Astrocyte of the cerebellum (primary cell): ENCODE data around the gene SELENOO.

Experiments
- DNase-seq: peaks from one replicate; pipeline ENCODE4 v3.0.0-alpha.2; 2011; ENCODE audit warnings: low read depth
- H3K4me3 ChIP-seq: 2 replicates; pipeline ENCODE4 v1.5.1; 2011; ENCODE audit warnings: mild to moderate bottlenecking, low read depth, low read length, moderate library complexity
- in situ Hi-C: cut with HindIII; loops from 2 replicates; pipeline ENCODE4 v1.10.0; 2017; ENCODE audit warnings: low sequenced_read_pairs
- TF ChIP-seq, protein P1 (sequence below): IDR thresholded peaks from 2 replicates; pipeline ENCODE4 v1.5.1; 2012; ENCODE audit warnings: low read length, low read depth, moderate library complexity, mild to moderate bottlenecking; ENCODE audit errors: missing control alignments

The SELENOO gene

GRCh38 chr22:50238755-50239154 is 37.9 kb downstream of the SELENOO start:
- TF ChIP-seq, protein P1, sequence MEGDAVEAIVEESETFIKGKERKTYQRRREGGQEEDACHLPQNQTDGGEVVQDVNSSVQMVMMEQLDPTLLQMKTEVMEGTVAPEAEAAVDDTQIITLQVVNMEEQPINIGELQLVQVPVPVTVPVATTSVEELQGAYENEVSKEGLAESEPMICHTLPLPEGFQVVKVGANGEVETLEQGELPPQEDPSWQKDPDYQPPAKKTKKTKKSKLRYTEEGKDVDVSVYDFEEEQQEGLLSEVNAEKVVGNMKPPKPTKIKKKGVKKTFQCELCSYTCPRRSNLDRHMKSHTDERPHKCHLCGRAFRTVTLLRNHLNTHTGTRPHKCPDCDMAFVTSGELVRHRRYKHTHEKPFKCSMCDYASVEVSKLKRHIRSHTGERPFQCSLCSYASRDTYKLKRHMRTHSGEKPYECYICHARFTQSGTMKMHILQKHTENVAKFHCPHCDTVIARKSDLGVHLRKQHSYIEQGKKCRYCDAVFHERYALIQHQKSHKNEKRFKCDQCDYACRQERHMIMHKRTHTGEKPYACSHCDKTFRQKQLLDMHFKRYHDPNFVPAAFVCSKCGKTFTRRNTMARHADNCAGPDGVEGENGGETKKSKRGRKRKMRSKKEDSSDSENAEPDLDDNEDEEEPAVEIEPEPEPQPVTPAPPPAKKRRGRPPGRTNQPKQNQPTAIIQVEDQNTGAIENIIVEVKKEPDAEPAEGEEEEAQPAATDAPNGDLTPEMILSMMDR, result no peak
- in situ Hi-C loops, result no loop called here
- no peak for DNase-seq
- no peak overlapping the region for H3K4me3 ChIP-seq

GRCh38 chr22:50242406-50242949 is 41.7 kb downstream of the SELENOO start:
- TF ChIP-seq, protein P1, result no peak
- peak overlapping the region; percentile 98 for H3K4me3 ChIP-seq
- in situ Hi-C loops, result no loop called here
- DNase-seq, result no peak

DNA sequence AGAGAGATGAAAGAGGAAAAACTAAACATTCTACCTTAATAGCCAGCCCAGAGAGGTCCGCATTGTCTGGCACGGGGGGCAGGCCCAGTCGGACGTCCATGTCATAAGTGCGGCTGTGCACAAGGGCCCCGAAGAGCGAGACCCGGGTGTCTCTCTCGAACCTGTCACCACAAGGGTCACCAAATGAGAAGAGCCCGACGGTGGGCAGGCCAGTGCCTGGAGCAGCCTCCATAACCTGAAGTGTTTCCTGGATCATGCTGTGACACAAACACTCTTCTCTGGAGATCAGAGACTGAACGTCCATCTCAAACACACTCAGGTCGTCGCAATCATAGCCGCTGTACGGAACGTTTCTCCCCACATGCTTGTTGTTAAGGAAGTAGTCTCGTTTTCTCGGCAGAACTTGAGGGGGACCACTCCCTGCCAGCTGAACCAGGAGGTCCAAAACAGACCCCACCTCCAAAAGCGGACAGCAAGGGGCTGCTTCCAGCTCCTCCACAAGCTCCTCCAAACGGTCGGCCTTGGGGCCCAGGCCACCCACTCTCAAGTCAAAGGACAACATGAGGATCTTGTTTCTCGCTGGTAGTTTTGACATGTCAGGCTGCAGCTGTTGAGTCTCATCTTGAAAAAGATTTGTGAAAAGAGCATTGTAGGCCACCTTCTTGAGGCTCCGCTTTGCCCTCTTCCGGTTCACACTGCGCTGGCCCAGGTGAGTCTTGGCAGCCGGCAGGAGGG is 43.0 kb downstream of the SELENOO start:
- in situ Hi-C loops, result no loop called here
- TF ChIP-seq, protein P1, result no peak
- peak overlapping the region; percentile 98 for H3K4me3 ChIP-seq
- DNase-seq, result no peak

- TF ChIP-seq, protein P1, result peak; percentile 24
- DNase-seq, result peak; percentile 76
- H3K4me3 ChIP-seq, result peak within 1 kb of the TSS; percentile 98
- in situ Hi-C loops, result no loop called here
These were observed 43.8 kb downstream of the SELENOO start, which contains the start of gene TUBGCP6 for GRCh38 chr22:50244420-50245213. Gene TUBGCP6, minus strand, starts transcription at chr22:50245023. Its CDS starts 564 bp downstream, at chr22:50244459.

- in situ Hi-C loops, result no loop called here
- H3K4me3 ChIP-seq, result peak overlapping the region; percentile 98
- TF ChIP-seq, protein P1, result no peak
- no peak for DNase-seq
These were observed 44.6 kb downstream of the SELENOO start for GRCh38 chr22:50245214-50246072.
